ENCODE measurements around the gene CASP8. TPM values are rescaled to one million over a fixed set of nuclear protein-coding genes. Genes with fewer than 3 reads are reported as not detected.

CASP8 gene
- total RNA-seq, 1 donor from 2014 or later: 3.7 TPM

- no peak for DNase-seq
- Histone ChIP-seq H3K4me1 (peaks cover 9% of the 10 kb centered on the region), H3K27me3 (ENCODE audit: low read depth) (no peaks in the 10 kb centered on the region), H3K27ac (replicated peaks) (no peak overlapping the region), H3K36me3 (peaks cover 8% of the 10 kb centered on the region), H3K9me3 (replicated peaks) (no peaks in the 10 kb centered on the region), H3K4me3 (no peak overlapping the region)
- TF ChIP-seq CTCF (IDR thresholded peaks at IDR 0.05; ENCODE audit: borderline replicate concordance): no peak
- intact Hi-C loops (cut with micrococcal nuclease): no loop called here
Observed at GRCh38 chr2:201267278-201268030, 7.1 kb downstream of the CASP8 start.

GRCh38 chr2:201269764-201270163, 9.4 kb downstream of the CASP8 start:
- no peak for DNase-seq
- H3K9me3 ChIP-seq (replicated peaks): no peaks in the 10 kb centered on the region
- H3K36me3 ChIP-seq: peaks cover 30% of the 10 kb centered on the region
- TF ChIP-seq CTCF (IDR thresholded peaks at IDR 0.05; ENCODE audit: borderline replicate concordance): no peak
- H3K27ac ChIP-seq (replicated peaks): no peak overlapping the region
- H3K4me3 ChIP-seq: no peak overlapping the region
- peaks cover 1% of the 10 kb centered on the region for H3K4me1 ChIP-seq
- intact Hi-C loops (cut with micrococcal nuclease): no loop called here
- no peaks in the 10 kb centered on the region for H3K27me3 ChIP-seq (ENCODE audit: low read depth)

- H3K4me1 ChIP-seq: no peaks in the 10 kb centered on the region
- H3K27ac ChIP-seq (replicated peaks): no peak overlapping the region
- intact Hi-C loops (cut with micrococcal nuclease): no loop called here
- DNase-seq: no peak
- H3K27me3 ChIP-seq (ENCODE audit: low read depth): no peaks in the 10 kb centered on the region
- TF ChIP-seq CTCF (IDR thresholded peaks at IDR 0.05; ENCODE audit: borderline replicate concordance): no peak
- H3K4me3 ChIP-seq: no peak overlapping the region
- no peaks in the 10 kb centered on the region for H3K9me3 ChIP-seq (replicated peaks)
- H3K36me3 ChIP-seq: peaks cover 34% of the 10 kb centered on the region
Observed at GRCh38 chr2:201270293-201271001, 10.1 kb downstream of the CASP8 start.

DNA sequence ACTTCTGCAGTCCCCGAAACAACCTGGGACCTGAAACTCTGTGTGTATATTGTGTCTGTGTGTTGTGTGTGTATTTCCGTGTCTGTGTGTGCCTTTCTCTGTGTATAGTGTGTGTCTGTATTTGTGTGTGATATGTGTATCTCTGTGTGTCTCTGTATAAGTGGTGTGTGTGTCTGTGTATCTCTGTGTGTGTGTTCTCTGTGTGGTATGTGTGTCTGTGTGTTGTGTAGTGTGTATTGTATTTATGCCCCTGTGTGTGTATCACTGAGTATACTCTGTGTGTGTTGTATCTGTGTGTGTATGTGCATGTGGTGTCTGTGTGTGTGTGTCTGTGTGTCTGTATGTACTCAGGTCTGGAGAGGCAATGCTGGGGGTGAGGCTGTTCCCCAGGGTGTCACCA, 11.6 kb downstream of the CASP8 start:
- H3K36me3 ChIP-seq: peaks cover 32% of the 10 kb centered on the region
- no peak for DNase-seq
- intact Hi-C loops (cut with micrococcal nuclease): no loop called here

More for the DNA sequence above, 11.6 kb downstream of the CASP8 start:
- Histone ChIP-seq H3K4me1 (no peaks in the 10 kb centered on the region), H3K4me3 (no peak overlapping the region), H3K27me3 (ENCODE audit: low read depth) (no peaks in the 10 kb centered on the region), H3K27ac (replicated peaks) (no peak overlapping the region), H3K9me3 (replicated peaks) (no peaks in the 10 kb centered on the region)
- no peak for TF ChIP-seq CTCF (IDR thresholded peaks at IDR 0.05; ENCODE audit: borderline replicate concordance)

Measured in left ventricle myocardium inferior (tissue), 1 donor.